LNCaP clone FGC (cell line): ENCODE results near the gene ZNF783.

Experiments
- DNase-seq: peaks from one replicate; pipeline ENCODE4 v3.0.0-alpha.2; 2011; ENCODE audit warnings: low read depth
- H3K4me3 ChIP-seq: 2 replicates; pipeline ENCODE4 v1.5.1; 2011; ENCODE audit warnings: mild to moderate bottlenecking, low read depth, low read length, control low read depth
- TF ChIP-seq, protein P1 (sequence below): IDR thresholded peaks from 2 replicates; pipeline ENCODE4 v1.5.1; 2012; ENCODE audit warnings: mild to moderate bottlenecking; ENCODE audit not compliant: control insufficient read depth, insufficient read depth; ENCODE audit errors: extremely low read depth

ZNF783 gene

DNA sequence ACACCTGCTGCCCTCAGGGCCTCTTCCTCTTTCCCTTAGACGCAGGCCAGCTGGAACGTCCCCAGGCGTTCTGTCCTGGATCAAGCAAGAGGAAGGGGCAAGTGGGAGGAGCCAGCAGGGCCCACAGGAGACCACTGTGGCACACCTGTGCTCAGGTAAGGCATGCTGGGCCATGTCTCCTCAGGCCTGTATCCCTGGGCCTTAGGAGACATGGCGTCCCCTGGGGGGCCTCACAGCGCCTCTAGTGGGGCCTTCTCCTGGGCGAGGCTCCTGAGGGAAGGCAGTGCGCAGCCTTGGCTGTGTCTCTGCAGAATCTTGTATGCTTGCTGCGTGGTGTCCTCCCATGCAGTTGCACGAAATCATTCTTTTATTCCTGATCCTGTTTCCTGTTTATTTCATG lies 31.3 kb downstream of the ZNF783 start:
- no peak for DNase-seq
- H3K4me3 ChIP-seq, result no peak overlapping the region
- TF ChIP-seq, protein P1, sequence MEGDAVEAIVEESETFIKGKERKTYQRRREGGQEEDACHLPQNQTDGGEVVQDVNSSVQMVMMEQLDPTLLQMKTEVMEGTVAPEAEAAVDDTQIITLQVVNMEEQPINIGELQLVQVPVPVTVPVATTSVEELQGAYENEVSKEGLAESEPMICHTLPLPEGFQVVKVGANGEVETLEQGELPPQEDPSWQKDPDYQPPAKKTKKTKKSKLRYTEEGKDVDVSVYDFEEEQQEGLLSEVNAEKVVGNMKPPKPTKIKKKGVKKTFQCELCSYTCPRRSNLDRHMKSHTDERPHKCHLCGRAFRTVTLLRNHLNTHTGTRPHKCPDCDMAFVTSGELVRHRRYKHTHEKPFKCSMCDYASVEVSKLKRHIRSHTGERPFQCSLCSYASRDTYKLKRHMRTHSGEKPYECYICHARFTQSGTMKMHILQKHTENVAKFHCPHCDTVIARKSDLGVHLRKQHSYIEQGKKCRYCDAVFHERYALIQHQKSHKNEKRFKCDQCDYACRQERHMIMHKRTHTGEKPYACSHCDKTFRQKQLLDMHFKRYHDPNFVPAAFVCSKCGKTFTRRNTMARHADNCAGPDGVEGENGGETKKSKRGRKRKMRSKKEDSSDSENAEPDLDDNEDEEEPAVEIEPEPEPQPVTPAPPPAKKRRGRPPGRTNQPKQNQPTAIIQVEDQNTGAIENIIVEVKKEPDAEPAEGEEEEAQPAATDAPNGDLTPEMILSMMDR, result no peak

DNA sequence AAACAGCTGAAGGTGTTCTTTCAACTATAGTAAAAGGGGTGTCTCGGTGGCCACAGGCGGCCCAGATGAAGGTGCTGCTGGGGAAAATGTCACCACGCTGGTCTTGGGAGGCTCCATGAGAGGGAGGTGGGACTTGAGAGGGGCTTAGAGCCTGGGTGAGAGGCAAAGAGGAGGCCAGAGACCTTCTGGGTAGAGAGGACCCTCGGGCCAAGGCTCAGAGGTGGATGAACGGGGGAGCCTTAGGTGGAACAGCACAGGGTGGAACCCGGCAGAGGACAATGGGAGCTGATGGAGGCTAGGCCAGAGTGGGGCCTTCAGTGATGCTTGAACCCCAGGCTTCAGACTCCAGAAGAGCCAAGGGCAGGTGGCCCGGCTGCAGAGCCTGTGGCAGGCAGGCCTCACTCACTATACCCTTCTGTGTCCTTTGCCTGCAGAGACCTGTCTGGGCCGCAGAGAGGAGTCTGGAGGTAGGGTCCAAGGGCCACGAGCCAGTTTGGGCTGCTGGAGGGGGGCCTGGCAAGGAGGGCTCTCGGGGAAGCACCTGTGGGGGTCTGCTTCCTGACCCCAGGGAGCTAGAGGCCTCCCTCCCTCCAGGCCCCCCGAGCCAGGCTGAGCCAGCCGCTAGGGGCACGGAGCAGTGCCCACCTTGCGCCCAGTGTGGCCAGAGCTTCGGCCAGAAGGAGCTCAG lies 32.1 kb downstream of the ZNF783 start:
- no peak for DNase-seq
- TF ChIP-seq, protein P1, result no peak
- no peak overlapping the region for H3K4me3 ChIP-seq

DNA sequence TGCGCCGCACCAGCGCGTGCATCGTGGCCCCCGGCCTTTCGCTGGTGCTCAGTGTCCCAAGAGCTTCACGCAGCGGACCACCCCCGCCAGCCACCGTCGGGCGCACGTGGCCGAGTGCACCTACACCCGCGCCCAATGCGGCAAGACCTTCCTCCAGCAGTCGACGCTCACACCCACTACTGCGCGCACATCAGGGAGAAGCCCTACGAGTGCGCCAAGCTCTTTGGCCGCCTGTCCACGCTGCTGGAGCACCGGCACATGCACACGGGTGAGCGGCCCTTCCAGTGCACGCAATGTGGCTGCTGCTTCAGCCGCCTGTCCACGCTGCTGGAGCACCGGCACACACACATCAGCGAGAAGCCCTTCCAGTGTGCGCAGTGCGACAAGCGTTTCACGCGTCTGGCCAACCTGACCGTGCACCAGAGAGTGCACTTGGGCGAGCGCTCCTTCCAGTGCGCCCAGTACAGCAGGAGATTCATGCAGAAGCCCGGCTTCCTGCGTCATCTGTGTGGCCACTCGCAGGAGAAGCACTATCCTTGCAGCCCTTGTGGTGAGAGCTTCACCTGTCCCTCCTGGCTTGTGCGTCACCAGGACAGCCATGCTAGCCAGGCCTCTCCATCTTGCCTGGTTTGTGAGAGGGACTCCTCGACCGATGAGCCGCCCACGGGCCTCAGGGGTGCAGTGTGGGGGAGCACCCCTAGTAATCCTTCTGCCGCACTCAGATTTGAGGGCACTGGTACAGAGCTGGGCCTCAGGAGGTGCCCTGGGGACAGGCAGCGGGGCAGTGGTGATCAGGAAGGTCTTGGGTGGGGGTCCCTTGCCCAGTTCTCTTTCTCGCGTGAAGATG lies 32.9 kb downstream of the ZNF783 start:
- no peak for DNase-seq
- no peak overlapping the region for H3K4me3 ChIP-seq
- TF ChIP-seq, protein P1, result no peak

DNA sequence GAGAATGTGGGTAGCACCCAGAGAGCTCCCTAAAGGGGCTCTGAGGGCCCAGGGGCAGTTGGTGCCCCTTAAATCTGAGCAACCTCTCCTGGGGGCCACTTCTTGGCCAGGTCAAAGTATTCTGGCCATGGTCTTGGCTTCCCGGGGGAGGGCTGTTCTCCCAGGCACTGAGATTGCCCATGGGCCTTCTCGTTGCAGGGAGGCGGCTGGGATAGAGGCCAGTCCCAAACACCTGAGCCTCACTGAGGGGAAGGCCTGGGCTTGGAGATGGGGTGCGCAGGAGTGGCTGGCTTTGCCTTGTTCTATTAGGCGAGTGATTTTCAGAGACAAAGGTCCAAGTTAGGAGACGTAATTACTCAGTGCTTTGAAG lies 33.5 kb downstream of the ZNF783 start:
- TF ChIP-seq, protein P1, result no peak
- no peak for DNase-seq
- H3K4me3 ChIP-seq, result no peak overlapping the region

DNA sequence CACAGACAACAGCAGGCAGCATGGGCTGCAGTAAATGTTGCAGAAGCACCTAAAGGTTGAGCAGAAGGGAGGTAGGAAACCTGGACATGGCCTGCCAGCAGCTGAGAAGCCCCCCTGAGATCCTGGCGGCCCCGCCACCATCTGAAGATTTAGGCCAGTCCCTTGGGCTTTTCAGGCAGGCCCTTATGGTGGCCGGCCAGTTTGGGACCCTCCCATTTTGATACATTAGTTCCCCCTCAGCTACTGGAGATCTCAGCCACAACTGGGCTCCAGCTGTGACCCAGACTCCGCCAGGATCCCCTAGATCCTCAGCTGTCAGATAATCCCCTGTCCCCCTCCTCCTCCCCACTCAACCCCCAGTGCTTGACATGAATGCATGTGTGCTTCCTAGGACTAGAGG lies 34.4 kb downstream of the ZNF783 start:
- TF ChIP-seq, protein P1, result no peak

DNA sequence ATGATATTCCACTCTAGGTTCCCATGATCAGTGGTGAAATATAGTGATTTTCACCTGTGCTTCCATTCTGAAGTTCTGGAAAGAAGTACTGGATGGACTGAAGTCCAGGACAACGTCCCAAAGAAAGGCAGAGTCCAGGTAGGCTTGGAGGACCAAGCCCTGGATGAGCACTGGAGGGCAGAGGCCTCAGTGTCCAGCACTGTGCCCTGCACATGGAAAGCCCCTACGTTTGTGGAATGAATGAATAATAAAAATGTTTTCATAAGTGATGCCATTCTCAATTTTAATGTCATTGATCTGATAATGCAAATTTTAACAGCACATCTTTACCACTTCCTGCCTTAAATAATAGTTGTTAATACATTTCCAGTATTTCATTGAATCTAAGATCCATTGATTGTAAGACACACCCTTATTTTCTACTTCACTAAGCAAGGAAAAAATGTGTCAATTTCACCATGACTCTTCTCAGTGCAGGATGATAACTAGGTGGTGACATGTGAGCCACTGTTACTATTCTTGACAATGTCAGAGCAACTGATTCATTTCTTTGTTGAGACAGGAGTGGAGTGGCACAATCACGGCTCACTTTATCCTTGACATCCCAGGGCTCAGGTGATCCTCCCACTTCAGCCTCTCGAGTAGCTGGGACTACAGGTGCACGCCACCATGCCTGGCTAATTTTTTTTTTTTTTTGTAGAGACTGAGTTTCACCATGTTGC lies 35.2 kb downstream of the ZNF783 start:
- DNase-seq, result no peak
- TF ChIP-seq, protein P1, result no peak

More for the DNA sequence above, 34.4 kb downstream of the ZNF783 start:
- DNase-seq, result no peak
- no peak overlapping the region for H3K4me3 ChIP-seq

More for the DNA sequence above, 35.2 kb downstream of the ZNF783 start:
- H3K4me3 ChIP-seq, result no peak overlapping the region
